ENCODE measurements around the gene C19orf25.
A peak's percentile ranks its signal among the peaks of the same experiment; 100 is the strongest.

C19orf25 gene

GRCh38 chr19:1426736-1427135, 52.3 kb downstream of the C19orf25 start:
- H3K4me1 ChIP-seq: peaks cover 82% of the 10 kb centered on the region
- TF ChIP-seq Cebpa-rat (IDR thresholded peaks at IDR 0.05): no peak
- no peaks in the 10 kb centered on the region for H3K9me3 ChIP-seq
- peaks cover 78% of the 10 kb centered on the region for H3K36me3 ChIP-seq
- H4K20me1 ChIP-seq: peaks cover 99% of the 10 kb centered on the region
- H3K27me3 ChIP-seq: no peaks in the 10 kb centered on the region
- peak overlapping the region; percentile 58 for H3K27ac ChIP-seq
- H3K4me2 ChIP-seq: peak overlapping the region; percentile 94
- no peak overlapping the region for H3K4me3 ChIP-seq
- H3K9ac ChIP-seq: peak overlapping the region; percentile 63; the same call in 1 of the 2 replicates

- peaks cover 99% of the 10 kb centered on the region for H4K20me1 ChIP-seq
- H3K27me3 ChIP-seq: no peaks in the 10 kb centered on the region
- TF ChIP-seq Cebpa-rat (IDR thresholded peaks at IDR 0.05): no peak
- peaks cover 78% of the 10 kb centered on the region for H3K36me3 ChIP-seq
- H3K9ac ChIP-seq: peak overlapping the region; percentile 63
- no peak overlapping the region for H3K4me3 ChIP-seq
- H3K9me3 ChIP-seq: no peaks in the 10 kb centered on the region
- H3K4me2 ChIP-seq: peak overlapping the region; percentile 94
- H3K27ac ChIP-seq: peak overlapping the region; percentile 47; the same call in 1 of the 2 replicates
- peaks cover 89% of the 10 kb centered on the region for H3K4me1 ChIP-seq
Observed at GRCh38 chr19:1425902-1426301, 53.1 kb downstream of the C19orf25 start.

- TF ChIP-seq Cebpa-rat (IDR thresholded peaks at IDR 0.05): peak; percentile 79
- Histone ChIP-seq H3K27me3 (no peaks in the 10 kb centered on the region), H3K36me3 (peaks cover 78% of the 10 kb centered on the region), H3K4me3 (no peak overlapping the region), H3K27ac (no peak overlapping the region), H3K9ac (peak overlapping the region; percentile 63), H3K4me2 (peak overlapping the region; percentile 94), H3K9me3 (no peaks in the 10 kb centered on the region), H3K4me1 (peaks cover 89% of the 10 kb centered on the region), H4K20me1 (peaks cover 100% of the 10 kb centered on the region)
Observed at GRCh38 chr19:1425102-1425837, 53.7 kb downstream of the C19orf25 start.

- H3K36me3 ChIP-seq: peaks cover 77% of the 10 kb centered on the region
- H3K9me3 ChIP-seq: no peaks in the 10 kb centered on the region
- H3K4me2 ChIP-seq: peak overlapping the region; percentile 94
- H3K4me3 ChIP-seq: no peak overlapping the region
- H3K4me1 ChIP-seq: peaks cover 82% of the 10 kb centered on the region
- H3K27ac ChIP-seq: peak overlapping the region; percentile 41; the same call in 1 of the 2 replicates
- H4K20me1 ChIP-seq: peaks cover 100% of the 10 kb centered on the region
- no peaks in the 10 kb centered on the region for H3K27me3 ChIP-seq
- peak overlapping the region; percentile 48; the same call in 1 of the 2 replicates for H3K9ac ChIP-seq
- no peak for TF ChIP-seq Cebpa-rat (IDR thresholded peaks at IDR 0.05)
Observed at GRCh38 chr19:1424192-1424955, 54.6 kb downstream of the C19orf25 start.

- TF ChIP-seq Cebpa-rat (IDR thresholded peaks at IDR 0.05): no peak
- H3K4me3 ChIP-seq: no peak overlapping the region
- peak overlapping the region; percentile 48; the same call in 1 of the 2 replicates for H3K9ac ChIP-seq
- H3K4me2 ChIP-seq: peak overlapping the region; percentile 83
- peaks cover 100% of the 10 kb centered on the region for H4K20me1 ChIP-seq
- H3K4me1 ChIP-seq: peaks cover 74% of the 10 kb centered on the region
- H3K36me3 ChIP-seq: peaks cover 77% of the 10 kb centered on the region
- no peaks in the 10 kb centered on the region for H3K9me3 ChIP-seq
- peak overlapping the region; percentile 41; the same call in 1 of the 2 replicates for H3K27ac ChIP-seq
- H3K27me3 ChIP-seq: no peaks in the 10 kb centered on the region
Observed at GRCh38 chr19:1423436-1424191, 55.4 kb downstream of the C19orf25 start.

Measured in BLaER1 (cell line).